HG03159 (cell line): ENCODE measurements around the gene KRTAP10-2.
"Not testable (repeated sequence)": the region's sequence is repeated elsewhere in the genome, so short reads cannot be mapped to it uniquely, and the experiment has no call there.

Experiments used
- ATAC-seq: cut with Tn5 transposase; IDR thresholded peaks from one replicate; pipeline ENCODE4 v1.9.1; 2021; ENCODE audit warnings: mild to moderate bottlenecking, moderate library complexity; ENCODE audit not compliant: unreplicated experiment

Gene KRTAP10-2, protein sequence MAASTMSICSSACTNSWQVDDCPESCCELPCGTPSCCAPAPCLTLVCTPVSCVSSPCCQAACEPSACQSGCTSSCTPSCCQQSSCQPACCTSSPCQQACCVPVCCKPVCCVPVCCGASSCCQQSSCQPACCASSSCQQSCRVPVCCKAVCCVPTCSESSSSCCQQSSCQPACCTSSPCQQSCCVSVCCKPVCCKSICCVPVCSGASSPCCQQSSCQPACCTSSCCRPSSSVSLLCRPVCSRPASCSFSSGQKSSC

DNA sequence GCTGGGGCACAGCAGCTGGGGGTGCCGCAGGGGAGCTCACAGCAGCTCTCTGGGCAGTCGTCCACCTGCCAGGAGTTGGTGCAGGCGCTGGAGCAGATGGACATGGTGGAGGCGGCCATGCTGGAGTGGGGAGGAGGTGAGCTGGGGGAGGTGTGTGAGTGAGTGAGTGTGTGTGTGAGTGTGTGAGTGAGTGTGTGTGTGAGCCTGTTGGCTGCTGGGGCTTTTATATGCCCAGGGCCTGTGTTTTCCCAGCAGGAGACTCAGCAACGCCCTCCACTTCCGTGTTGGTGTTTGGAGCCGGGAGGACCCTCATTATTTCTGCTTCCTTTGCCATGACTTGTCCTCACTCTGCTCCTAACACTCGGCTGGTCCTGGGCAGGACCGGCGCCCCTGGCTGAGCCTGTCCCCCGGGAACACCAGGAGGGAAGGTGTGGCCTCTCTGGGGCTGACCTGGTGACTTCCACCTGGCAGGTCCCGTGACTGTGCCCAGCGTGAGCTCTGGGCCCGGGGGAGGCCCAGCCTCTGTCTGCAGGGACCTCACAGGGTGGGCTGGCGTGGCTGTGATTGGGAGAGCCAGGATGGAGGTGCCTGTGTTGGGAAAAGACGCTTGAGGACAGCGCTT lies at the start of gene KRTAP10-2:
Gene KRTAP10-2, minus strand, starts transcription at position 166 of the 622 bp plus-strand sequence. Its CDS starts 47 bp downstream, at position 119.
- no peak for ATAC-seq

DNA sequence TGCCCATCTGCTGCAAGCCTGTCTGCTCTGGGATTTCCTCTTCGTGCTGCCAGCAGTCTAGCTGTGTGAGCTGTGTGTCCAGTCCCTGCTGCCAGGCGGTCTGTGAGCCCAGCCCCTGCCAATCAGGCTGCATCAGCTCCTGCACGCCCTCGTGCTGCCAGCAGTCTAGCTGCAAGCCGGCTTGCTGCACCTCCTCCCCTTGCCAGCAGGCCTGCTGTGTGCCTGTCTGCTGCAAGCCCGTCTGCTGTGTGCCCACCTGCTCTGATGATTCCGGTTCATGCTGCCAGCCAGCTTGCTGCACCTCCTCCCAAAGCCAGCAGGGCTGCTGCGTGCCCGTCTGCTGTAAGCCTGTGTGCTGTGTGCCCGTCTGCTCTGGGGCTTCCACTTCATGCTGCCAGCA lies 49.8 kb upstream of the KRTAP10-2 start:
- ATAC-seq = not testable (repeated sequence)

DNA sequence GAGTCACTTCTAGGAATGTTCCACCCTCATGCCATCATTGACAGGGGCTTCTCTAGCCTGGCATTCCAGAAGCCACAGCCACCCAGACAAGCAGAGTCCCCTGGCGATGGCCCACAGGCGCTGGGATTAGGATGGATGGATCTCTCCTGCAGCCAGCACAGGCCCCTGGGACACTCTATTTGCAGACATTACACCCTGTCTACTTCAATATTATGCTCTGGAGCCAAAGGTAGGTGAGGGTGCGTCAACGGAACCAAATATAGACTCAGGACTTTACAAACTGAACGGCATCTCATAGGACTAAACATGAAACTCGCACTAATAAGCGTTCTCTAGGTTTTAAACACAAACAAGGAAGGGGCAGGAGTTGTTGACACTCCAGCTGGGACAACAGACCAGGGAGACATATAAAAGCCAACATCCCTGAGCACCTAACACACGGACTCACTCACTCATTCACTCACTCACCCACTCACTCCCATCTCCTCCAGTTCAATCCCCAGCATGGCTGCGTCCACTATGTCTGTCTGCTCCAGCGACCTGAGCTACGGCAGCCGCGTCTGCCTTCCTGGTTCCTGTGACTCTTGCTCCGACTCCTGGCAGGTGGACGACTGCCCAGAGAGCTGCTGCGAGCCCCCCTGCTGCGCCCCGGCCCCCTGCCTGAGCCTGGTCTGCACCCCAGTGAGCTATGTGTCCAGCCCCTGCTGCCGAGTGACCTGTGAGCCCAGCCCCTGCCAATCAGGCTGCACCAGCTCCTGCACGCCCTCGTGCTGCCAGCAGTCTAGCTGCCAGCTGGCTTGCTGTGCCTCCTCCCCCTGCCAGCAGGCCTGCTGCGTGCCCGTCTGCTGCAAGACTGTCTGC lies 49.0 kb upstream of the KRTAP10-2 start, which contains the start of gene KRTAP10-7:
Gene KRTAP10-7, plus strand, starts transcription at position 480 of the 861 bp plus-strand sequence. Its CDS starts 25 bp downstream, at position 505.
- ATAC-seq = not testable (repeated sequence)

DNA sequence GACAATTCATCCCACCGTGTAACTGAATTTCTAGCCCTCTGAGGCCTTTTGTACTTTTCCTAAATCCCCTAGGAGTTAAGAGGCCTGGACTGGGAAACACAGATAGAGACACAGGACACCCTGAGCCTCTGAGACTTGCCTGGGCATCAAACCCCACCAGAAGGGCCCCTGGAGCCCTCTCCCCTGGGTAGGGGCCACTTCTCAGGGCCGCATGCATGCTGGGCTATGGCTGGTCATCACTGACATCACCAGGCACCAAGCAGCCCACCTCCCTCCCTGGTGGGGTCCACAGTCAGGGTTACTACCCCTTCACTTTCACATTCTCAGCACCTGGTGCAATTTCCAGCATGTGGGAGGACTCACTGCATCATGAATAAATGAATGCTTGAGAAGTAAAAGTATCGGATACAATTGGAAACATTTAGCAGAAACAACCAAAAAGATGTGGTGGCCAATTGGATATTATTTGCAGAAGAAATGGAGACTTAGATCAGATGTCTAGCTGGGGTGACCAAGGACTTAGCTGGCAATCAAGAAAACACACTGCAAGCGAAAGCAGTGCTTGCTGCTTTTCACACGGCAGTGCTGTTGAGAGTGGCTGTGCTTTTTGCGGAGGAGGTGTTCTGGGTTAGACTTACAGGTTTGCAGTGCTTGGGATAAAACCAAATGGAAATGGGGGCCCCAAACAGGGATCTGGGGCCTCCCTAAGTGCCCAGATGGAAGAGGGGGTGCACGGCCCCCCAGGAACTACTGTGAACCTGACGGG lies 48.1 kb upstream of the KRTAP10-2 start:
- no peak for ATAC-seq

DNA sequence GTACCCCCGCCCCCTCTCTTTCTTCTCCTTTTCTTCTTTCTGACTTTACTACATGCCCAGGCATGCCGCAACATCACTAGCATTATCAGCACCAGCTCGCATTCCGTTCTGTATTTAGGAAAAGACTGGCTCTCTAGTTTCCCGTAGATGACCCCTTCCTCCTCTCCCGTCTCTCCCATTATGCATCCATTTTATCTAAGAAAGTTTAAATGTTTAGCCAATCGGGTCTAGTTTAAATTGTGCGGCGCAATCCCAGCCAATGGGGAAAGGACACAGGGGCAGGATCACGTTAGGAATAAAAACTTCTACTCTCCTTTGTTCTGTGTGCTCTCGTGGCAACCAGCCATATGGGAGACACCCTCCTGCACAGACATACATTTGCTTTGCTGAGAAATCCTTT lies 46.8 kb upstream of the KRTAP10-2 start:
- no peak for ATAC-seq

DNA sequence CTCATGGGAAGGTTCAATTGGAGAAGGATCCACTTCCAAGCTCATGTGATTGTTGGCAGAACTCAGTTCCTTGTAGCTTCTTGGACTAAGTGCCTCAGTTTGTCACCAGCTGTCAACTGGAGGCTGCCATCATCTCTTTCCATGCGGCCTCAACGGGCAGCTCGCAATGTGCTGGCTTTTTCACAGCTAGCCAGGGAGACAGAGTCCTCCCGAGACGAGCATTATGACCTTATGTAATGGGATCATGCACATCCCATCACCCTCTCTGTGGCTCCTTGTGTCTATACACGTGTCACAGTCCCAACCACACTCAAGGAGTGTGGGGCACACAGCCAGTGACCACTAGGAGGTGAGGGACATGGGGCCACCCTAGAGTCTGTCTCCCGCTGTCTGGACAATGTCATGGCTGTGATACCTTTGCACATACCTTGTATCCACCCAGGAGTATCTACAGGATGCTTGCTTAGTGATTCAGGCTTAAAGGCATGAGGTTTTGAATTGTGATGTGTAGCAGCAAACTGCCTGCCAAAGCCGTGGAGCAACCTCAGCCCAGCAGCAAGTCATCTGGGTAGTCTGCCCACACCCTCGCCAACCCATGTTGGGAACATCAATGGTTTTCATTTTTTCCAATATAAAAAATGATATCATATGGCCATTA lies 44.9 kb upstream of the KRTAP10-2 start:
- ATAC-seq = no peak

DNA sequence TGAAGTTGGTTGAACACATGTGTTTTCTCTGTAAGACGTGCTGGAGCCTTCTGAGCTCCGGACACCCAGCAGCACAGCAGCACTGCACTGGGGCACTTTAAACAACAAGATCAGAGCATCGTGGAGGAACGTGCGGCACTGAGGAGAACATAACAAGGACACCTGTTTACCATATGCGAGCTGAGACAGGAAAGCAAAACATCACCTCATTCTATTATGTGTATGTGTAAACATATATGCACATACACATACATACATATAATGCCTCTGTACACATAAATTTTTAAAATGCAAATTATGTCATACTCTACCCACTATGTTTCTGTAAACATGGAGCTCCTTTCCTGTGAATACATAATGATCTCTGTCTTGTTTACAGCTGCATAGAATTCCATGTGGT lies 44.2 kb upstream of the KRTAP10-2 start:
- ATAC-seq = no peak

DNA sequence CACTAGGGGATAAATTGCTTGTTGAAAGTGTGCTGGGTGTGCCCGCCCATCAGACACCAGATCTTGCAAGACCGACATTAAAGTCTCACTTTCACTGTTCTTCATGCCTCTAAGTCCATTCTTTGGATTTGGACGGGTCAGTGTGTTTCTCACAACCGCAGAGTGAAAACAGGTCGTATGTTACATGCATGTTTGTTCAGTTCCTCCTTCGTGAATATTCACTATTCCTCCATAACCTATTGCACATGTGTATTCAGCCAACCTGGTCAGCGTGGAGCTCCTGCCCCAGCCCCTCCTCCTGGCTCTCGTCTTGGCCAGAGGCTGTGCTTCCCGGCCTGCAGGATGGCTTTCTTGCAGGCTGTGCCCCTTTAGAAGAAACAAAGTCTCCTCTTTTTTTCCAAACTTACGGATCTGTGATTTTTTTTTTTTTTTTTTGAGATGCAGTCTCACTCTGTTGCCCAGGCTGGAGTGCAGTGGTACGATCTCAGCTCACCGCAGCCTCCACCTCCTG lies 43.2 kb upstream of the KRTAP10-2 start:
- ATAC-seq = no peak

DNA sequence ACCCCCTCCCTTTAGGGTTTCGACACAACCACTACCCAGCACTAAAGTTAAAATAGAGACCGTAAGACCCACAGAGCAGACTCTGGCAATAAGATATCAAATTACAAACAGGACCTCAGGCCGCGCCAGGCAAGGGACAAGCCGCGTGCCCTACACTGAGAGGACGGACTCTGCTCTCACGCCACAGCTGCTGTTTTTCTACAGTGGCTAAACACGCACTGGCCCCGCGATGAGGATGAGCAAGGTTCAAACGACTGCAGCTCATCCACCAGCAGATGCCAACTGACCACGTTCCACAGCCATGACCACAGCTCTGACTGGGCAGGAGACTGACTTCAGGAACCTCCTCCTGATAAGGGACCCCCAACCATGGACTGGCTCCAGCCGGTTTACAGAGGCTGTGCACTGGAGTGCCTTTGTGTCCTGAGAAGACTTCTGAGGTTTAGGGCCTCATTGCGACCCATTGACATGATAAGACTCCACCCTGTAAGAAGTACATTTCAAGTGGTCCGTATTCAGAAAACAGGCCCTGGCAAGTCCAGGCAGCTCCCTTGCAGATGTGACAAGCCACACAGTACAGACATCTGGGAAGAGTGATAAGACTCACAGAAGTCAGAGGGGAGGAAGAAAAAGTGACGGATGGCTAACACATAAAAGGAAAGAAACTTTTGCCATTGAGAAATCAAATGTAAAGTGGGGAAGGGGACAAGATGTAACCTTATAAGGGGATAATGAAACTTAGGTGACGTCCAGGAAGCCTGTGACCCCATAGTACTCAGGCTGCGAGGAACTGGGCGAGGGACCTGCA lies 42.5 kb upstream of the KRTAP10-2 start:
- no peak for ATAC-seq

DNA sequence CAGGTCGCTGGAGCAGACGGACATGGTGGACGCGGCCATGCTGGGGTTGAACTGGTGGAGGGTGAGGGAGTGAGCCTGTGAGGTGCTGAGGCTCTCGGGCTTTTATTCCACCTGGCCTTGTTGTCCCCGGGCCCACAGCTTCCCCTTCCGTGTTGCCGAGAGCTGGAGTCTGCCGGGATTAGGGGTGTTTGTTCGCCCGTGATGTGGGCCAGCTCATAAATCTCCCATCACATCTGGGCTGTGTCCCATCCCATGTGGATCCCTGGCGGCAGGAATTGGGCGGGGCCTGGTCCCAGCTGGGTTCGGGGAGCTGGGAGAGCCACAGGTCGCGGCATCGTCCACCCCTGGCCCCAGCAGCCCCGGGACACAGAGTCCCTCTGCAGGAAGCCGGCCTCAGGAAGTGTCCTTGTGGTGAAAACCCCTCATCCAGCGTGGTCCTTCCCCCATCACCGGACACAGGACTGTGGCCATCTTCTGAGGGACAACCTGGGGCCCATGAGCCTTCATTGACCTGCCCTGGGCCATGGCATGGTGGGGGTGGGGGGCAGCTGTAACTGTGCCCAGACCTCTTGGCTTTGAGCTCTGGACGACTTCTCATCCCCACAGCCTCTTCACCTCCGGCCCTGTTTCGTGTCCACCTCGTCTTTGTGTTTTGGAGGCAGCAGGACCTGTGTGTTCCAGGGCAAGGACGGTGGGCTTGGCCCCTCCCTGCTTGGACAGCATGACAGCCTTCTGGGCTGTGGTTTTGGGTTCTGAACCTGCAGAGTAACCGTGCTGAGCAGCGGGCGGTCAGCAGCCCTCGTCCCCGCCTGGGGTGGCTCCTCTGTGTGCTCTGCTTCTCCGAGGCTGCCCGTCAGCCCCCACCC lies 41.4 kb upstream of the KRTAP10-2 start, which contains the start of gene KRTAP10-6:
Gene KRTAP10-6, minus strand, starts transcription at position 60 of the 866 bp plus-strand sequence. Its CDS starts 21 bp downstream, at position 39.
- ATAC-seq = no peak

DNA sequence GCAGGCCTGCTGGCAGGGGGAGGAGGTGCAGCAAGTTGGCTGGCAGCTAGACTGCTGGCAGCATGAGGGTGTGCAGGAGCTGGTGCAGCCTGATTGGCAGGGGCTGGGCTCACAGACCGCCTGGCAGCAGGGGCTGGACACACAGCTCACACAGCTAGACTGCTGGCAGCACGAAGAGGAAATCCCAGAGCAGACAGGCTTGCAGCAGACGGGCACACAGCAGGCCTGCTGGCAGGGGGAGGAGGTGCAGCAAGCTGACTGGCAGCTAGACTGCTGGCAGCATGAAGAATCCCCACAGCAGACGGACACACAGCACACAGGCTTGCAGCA lies 40.5 kb upstream of the KRTAP10-2 start:
- ATAC-seq = not testable (repeated sequence)

DNA sequence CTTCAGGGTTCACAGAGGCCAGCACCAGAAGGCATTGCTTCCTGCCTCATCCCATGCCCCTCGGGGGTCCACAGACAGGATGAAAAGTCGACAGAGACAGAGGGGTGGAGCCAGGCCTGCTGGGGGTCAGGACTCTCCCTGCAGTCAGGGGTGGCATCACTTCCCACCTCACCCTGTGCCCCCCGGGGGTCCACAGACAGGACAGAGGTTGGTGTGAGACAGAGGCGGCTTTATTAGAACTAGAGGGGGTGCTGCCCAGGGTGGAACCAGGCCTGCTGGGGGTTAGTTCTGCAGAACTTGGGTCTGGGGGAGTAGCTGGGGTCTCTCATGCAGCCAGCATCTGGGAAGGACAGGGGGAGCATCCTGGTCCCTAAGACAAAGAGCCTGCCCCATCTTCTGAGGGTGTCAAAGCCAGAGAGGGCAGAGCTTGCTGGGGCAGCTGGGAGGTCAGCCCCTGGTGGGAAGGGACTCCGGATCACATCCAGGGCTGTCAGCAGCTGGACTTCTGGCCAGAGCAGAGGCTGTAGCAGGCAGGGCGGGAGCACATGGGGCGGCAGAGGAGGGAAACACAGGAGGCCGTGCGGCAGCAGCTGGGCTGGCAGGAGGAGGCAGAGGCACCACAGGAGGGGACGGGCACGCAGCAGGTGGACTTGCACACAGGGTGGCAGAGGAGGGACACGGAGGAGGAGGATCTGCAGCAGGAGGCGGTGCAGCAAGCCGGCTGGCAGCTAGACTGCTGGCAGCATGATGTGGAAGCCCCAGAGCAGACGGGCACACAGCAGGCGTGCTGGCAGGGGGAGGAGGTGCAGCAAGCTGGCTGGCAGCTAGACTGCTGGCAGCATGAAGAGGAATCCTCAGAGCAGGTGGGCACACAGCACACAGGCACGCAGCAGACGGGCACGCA lies 39.8 kb upstream of the KRTAP10-2 start:
- ATAC-seq = not testable (repeated sequence)

DNA sequence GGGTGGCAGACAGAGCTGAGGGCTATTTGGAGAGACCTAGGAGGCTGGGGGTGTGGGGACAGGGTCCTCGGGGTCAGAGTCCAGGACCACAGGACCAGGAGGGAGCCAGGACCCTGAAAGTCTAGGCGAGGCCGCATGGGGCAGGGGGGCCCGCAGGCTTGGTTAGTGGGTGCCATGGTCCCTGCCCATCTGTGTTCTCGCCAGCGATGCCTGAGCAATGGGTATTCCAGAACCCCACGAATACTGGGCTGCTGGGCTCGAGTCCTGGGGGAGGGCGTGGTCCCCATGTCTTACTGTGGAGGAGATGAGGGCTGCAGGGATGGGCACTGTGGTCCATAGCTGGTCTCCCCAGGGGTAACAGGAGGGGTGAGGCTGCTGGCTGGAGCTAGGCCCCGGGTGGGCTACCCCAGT lies 39.0 kb upstream of the KRTAP10-2 start:
- ATAC-seq = no peak

DNA sequence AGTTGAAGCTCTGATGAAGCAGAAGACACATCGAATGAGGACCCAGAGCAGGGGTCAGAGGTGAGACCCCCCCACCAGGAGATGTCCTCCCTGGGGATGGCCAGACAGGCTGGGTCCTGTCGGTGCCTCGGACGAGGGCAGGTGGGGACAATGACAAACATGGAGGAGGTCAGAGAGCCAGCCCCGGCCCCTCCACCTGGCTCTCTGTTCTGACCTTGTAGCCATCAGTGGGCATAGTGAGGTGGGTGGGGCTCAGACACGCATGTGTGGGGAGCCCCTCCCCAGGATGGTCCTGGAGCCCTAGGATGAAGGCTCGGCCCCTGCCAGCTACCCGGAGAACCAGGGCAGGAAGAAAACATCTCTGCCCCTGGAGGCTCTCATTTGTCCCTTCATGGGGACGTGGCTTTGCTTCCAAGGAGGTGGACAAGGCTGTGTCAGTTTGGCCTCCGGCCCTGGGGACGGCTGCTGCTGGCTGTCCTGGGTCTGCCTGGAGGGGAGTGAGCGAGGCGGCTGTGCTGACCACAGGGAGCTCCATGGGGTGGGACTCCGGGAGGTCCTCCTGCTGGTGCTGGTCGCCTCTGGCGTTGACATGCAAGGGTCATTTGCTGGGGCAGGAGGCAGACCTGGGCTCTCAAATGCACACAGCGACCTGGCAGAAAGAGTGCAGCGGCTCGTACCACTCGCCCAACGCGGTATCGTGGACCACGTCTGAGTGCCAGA lies 38.4 kb upstream of the KRTAP10-2 start:
- ATAC-seq = no peak

DNA sequence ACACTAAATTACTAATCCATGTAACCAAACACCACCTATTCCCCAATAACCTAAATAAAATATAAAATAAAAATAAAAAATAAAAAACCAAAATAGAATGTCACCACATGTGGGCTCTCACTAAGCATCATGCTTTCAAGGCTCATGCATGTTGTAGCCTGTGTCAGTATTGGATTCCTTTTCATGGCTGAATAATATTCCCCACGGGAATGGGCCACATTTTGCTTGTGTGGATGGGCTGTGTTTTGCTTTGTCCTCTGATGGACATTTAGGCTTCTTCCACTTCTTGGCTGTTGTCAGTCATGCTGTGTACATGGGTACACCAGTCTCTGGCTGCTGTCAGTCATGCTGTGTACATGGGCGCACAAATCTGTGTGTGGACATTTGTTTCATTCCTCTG lies 37.8 kb upstream of the KRTAP10-2 start:
- ATAC-seq = no peak

DNA sequence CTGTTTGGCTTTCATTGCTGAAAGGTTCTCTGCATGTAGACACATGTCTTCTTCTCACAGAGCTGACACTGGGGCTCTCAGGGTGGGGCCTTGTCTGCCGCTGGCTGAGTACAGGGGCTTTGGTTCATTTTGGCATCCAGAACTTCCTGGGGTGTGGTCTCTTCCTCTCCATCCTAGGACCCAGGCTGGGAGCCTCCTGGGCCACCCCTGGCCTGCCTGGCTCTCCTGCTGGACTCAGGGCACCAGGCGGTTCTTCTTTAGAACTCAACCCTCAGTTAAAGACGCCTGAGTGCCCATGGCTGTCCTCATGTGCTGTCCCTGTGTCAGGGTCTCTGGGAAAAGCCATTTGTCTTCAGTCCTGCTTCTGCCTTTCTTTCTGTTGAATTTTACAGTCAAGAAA lies 34.6 kb upstream of the KRTAP10-2 start:
- no peak for ATAC-seq

DNA sequence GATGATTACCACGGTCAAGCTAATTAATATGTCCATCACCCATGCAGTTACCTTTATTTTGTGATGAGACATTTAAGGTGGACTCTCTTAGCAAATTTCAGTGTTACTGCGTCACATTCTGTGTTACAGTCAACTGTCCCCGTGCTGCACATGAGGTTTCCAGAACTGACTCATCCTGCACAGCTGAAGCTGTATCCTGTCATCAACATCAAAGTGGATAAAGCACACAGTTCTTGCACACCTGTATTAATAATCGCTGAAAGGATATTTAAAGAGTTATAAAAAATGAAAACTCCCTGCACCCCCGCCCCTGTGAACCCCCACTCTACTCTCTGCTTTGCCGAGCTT lies 32.5 kb upstream of the KRTAP10-2 start:
- no peak for ATAC-seq
